ENCODE data around the gene TRIM22.
A peak's percentile ranks its signal among the peaks of the same experiment; 100 is the strongest.
"Not testable (repeated sequence)": the region's sequence is repeated elsewhere in the genome, so short reads cannot be mapped to it uniquely, and the experiment has no call there.

The TRIM22 gene, protein sequence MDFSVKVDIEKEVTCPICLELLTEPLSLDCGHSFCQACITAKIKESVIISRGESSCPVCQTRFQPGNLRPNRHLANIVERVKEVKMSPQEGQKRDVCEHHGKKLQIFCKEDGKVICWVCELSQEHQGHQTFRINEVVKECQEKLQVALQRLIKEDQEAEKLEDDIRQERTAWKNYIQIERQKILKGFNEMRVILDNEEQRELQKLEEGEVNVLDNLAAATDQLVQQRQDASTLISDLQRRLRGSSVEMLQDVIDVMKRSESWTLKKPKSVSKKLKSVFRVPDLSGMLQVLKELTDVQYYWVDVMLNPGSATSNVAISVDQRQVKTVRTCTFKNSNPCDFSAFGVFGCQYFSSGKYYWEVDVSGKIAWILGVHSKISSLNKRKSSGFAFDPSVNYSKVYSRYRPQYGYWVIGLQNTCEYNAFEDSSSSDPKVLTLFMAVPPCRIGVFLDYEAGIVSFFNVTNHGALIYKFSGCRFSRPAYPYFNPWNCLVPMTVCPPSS

DNA sequence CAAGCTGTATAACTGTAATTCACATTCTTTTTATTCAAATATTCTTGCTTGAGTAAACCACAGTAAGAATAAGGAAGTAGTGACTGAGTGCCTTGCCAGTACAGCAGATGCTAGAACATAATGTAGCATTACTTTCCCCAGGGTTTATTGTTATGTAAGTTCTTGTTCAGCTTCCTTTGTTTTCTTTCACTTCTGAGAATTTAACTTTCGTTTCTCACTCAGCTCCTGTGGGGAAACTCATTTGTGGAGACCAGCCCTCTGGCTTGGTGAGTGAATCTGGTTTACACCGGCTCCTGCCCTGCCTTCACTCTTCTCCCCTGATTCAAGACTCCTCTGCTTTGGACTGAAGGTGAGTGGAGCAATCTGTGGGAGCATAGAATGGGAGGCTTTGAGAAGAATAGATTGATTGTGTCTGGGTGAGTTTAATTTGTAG lies at the start of gene TRIM22:
TRIM22 (plus strand) TSS at position 240 of the 433 bp plus-strand sequence. CDS start 6,443 bp downstream, outside the sequence.
- peak; percentile 68 for DNase-seq

- no peak for DNase-seq
These were observed 49.6 kb upstream of the TRIM22 start for GRCh38 chr11:5639953-5640352.

DNA sequence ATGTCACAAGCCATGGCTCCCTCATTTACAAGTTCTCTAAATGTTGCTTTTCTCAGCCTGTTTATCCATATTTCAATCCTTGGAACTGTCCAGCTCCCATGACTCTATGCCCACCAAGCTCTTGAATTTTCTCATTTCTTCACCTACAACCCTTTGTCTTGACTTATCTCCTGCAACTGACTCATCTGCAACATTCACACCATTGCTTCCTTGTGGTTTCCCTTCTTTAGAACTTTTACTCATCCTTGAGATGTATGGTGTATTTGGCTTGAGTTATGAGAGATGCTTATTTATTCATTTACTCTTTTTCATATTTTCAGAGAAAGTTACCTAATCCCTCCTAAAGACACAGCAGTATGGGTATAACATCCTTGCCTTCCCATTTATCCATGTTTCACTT lies 46.0 kb upstream of the TRIM22 start:
- no peak for DNase-seq

DNA sequence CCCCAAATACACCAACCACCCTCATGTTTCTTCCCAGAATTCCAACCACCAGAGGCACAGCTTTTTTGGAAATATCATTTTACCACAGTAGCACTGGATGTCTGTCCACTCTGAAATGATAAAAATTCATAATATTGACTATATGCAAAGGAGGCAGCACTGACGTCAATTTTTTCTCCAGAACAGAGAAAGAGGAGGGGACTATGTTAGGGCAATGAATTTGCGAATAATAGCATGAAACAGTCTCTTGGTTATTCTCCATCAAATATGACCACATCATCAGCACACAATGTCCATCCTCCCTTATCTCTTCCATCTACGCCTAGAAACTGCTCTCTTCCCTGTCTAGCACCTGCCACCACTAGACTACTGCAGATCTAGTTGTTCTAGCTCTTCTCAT lies 43.5 kb upstream of the TRIM22 start:
- no peak for DNase-seq

- DNase-seq, result no peak
These were observed 34.1 kb upstream of the TRIM22 start for GRCh38 chr11:5655474-5655873.

DNA sequence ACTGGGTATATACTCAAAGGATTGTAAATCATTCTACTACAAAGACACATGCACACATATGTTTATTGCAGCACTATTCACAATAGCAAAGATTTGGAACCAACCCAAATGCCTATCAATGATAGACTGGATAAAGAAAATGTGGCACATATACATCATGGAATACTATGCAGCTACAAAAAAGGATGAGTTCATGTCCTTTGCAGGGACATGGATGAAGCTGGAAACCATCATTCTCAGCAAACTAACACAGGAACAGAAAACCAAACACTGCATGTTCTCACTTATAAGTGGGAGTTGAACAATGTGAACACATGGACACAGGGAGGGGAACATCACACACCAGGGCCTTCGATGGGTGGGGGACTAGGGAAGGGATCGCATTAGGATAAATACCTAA lies 32.6 kb upstream of the TRIM22 start:
- DNase-seq, result not testable (repeated sequence)

GRCh38 chr11:5658318-5658717 lies 31.3 kb upstream of the TRIM22 start:
- DNase-seq, result no peak

DNA sequence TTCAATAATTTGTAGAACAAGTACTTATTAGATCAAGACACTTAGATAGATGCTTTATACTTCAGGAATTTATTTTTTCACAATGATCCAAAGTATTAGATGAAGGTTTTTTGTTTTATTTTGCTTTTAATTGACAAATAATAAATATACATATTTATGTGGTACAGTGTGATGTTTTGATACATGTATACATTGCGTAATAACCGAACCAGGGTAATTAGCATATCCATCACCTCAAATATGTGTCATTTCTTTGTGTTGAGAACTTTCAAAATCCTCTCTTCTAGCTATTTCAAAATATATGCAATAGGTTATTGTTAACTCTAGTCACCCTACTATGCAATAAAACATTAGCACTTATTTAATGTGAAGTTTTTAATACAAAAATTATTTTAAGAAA lies 26.1 kb upstream of the TRIM22 start:
- no peak for DNase-seq

DNA sequence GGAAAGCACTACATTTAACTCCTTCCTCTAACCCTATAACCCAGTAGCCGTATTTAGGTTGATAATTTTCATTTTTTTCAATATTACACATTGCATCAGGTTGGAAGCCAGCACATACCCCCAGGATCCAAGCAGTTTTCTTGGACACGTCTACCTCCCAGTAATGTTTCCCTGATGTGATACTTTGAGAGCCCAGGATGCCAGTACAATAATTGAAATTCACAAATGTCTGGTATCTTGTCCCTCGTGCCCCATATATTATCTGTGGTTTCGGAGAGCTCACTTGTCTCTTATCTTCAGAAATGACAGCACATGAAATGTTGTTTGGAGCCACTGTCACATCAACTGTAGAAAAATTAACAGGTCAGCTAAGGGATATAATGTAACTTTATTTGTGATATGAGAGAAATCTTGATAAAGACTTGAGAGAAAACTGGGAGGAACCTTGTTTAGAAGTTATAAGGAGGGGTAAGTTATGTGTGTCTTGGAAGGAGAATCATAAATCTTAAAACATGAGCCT lies 24.5 kb upstream of the TRIM22 start:
- peak; percentile 57 for DNase-seq

GRCh38 chr11:5665746-5666401 lies 23.7 kb upstream of the TRIM22 start:
- DNase-seq, result no peak

- DNase-seq, result no peak
These were observed 23.2 kb upstream of the TRIM22 start for GRCh38 chr11:5666402-5666793.

GRCh38 chr11:5671831-5672230 lies 17.8 kb upstream of the TRIM22 start:
- DNase-seq, result no peak

DNA sequence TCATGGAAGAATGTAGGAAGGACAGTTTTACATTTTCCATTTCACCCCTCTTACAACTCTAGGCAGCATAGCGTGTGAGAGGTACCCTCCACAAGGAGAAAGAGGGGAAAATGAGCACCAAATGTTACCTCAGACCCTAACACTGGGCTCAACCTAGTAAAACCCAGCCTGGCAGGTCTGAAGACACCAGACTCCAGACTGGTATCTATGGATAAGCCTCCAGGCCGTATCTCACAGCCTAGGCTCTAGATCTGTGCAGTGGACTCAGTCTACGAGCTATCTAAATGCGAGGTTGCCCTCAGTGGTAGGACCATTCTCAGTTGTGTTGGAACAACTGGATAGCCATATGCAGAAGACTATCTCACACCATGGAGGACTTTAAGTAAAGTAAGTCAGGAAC lies 15.2 kb upstream of the TRIM22 start:
- DNase-seq, result no peak

DNA sequence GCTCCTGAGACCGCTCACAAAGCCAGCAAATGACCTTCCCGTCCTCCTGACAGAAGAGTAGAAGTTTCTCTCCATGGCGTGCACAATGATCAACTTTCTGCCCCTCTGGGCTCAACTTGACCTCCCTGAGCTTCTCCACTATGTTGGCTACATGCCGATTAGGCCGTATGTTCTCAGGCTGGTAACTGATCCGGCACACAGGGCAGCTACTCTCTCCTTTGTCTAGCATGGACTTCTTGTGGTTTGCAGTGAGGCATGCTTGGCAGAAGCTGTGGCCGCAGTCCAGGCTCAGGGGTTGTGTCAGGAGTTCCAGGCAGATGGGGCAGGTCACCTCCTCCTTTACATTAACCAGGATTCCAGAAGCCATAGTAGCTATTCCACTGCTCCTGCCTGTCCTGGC lies 9.8 kb upstream of the TRIM22 start:
- DNase-seq, result no peak

- not testable (repeated sequence) for DNase-seq
These were observed 6.6 kb upstream of the TRIM22 start for GRCh38 chr11:5682890-5683441.

- peak; percentile 36 for DNase-seq
These were observed 6.0 kb upstream of the TRIM22 start for GRCh38 chr11:5683620-5684019.

DNA sequence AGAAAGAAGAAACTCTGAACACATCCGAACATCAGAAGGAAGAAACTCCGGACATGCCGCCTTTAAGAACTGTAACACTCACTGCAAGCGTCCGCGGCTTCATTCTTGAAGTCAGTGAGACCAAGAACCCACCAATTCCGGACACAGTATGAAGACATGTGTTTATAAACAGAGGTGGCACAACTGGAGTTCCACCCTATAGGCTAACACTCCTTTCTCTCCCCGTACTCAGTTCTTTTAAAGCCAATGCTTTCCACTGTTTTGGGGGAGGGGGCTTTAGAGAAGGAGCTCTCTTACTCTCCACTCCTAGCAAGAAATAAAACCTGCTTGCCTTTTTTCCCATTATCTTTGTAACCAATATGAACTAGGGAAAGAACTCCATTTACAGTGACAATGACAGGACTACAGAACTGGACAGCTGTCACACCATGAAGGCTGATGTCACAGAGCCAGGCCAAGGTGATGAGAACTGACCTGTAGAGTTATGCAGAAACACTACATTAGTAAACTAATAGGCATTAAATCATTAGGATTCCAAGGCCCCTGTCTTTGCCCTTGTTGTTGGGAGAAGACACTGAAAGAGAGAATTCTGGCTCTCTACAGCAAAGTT lies 5.4 kb upstream of the TRIM22 start:
- peak; percentile 40 for DNase-seq

DNA sequence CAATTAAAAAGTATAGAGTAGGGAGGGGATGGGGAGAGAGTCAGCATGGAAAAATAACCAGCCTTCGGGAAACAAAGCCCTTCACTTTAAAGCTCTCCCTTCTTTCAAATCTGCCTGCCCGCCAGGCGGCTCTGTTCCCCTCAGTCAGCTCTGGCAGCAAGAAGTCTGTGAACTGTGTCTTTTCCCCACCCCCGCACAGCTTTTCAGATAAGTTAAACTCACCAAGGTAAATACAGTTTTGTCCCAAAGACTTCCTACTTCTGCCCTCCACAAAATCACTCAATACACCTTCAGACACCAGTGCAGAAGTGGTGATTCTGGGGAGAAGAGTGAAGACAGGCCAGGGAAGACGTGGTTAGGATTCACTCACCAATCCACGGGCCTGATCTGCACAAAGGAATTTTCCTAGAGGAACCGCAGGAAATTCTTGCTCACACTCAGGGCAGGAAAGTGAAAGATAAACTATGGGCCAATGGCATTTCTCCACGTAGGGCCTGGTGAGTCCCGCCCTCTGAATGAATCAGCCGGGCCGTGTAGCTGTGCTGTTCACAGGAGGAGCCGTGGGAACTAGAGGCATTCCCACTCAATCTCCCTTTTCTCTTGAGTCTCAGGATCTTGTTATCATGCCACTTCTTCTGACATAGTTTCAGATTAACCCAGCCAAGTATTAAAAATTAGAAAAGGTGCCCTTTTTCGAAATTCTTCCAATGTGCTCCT lies 4.8 kb upstream of the TRIM22 start, which contains the start of gene TRIM5:
TRIM5 (minus strand) TSS at position 429 of the 717 bp plus-strand sequence. CDS start 4,897 bp downstream, outside the sequence.
- peak; percentile 94 for DNase-seq

- DNase-seq, result no peak
These were observed 3.2 kb upstream of the TRIM22 start for GRCh38 chr11:5686426-5686825.

- no peak for DNase-seq
These were observed 1.1 kb upstream of the TRIM22 start for GRCh38 chr11:5688482-5688881.

- DNase-seq, result peak; percentile 69
These were observed 626 bp downstream of the TRIM22 start for GRCh38 chr11:5690216-5690615.

DNA sequence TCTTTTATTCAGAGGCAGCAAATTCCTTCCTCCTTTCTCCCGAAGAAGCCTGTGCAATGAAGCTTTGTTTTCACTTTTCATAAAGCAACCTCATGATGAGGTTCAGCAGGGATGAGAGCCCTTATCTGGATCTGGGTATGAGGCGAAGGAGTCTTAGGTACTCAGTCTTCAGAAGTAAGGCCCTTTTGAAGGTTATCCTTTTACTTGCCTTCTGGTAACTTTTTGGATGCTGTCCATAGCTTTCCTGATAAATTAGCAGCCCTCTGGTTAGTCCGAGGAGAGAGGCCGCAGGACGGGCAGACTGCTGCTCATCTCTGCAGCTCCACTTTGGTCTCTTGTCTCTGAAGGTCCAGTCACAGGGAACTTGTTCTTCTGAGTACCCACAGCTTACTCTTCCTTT lies 1.1 kb downstream of the TRIM22 start:
- peak; percentile 57 for DNase-seq
